MG63 (cell line): ENCODE data around the gene CCN5. TPM values are rescaled to one million over a fixed set of nuclear protein-coding genes. Genes with fewer than 3 reads are reported as not detected.

ENCODE experiments used
- DNase-seq: peaks from one replicate; pipeline ENCODE4 v3.0.0-alpha.2; 2020
- H3K27me3 ChIP-seq: fragments of 250-450 bp; sonication (Bioruptor Pico); 2 replicates; pipeline ENCODE4 v1.5.1; 2020; ENCODE audit warnings: mild to moderate bottlenecking, moderate library complexity
- H3K36me3 ChIP-seq: fragments of 250-450 bp; sonication (Bioruptor Pico); 2 replicates; pipeline ENCODE4 v1.5.1; 2020; ENCODE audit warnings: mild to moderate bottlenecking, moderate library complexity
- H3K4me3 ChIP-seq: fragments of 250-450 bp; sonication (Bioruptor Pico); 2 replicates; pipeline ENCODE4 v1.5.1; 2020; ENCODE audit warnings: mild to moderate bottlenecking, moderate library complexity
- H3K9me3 ChIP-seq: fragments of 250-450 bp; sonication (Bioruptor Pico); 2 replicates; pipeline ENCODE4 v1.5.1; 2020; ENCODE audit warnings: mild to moderate bottlenecking, moderate library complexity
- total RNA-seq: library from RNA; depleted of rRNA; stranded (reverse); fragments of >200 nt; shearing (Covaris generic); gene quantifications from 2 replicates; pipeline ENCODE4 v1.2.3, GENCODE V29; 2014; ENCODE audit warnings: low replicate concordance

Gene CCN5
- total RNA-seq, 1 experiment from 2014 or later, result 0.07 TPM

DNA sequence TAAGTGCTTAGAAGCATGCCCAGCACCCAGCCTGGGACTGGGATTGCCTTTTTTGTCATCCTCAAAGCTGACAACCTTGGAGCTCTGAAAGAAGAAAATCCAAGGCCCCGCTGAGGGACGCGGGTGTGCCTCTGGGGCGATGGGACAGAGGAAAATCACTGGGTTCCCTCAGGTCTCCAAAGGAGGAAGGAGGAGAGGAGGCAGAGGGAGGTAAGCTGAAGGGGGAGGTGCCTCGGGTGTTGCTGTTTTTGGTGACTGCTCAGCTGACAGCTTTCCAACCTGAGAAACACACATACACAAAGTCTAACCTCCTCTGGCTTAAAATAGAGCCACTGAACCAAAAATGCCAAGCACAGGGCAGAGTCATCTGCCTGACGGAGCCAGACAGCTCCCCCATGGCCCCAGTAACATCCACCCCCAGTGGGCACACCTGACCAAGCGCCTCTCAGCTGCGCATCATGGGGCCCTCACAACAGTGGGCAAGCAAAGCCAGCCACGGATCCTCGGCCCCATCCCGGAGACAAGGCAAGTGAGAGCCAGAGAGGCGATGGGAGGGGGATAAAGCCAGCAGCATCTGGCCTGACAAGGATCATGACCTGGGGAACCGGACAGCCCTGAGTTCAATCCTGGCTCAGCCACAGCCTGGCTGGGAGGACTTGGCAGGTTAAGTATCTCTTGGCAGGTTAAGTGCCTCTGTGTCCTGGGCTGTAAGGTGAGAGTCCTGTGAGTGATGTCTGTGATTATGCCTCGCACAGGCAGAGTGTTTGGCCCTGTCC lies 27.3 kb downstream of the CCN5 start:
- H3K27me3 ChIP-seq, result peaks cover 7% of the 10 kb centered on the region
- DNase-seq, result no peak
- no peaks in the 10 kb centered on the region for H3K9me3 ChIP-seq
- H3K4me3 ChIP-seq, result no peak overlapping the region
- no peaks in the 10 kb centered on the region for H3K36me3 ChIP-seq

DNA sequence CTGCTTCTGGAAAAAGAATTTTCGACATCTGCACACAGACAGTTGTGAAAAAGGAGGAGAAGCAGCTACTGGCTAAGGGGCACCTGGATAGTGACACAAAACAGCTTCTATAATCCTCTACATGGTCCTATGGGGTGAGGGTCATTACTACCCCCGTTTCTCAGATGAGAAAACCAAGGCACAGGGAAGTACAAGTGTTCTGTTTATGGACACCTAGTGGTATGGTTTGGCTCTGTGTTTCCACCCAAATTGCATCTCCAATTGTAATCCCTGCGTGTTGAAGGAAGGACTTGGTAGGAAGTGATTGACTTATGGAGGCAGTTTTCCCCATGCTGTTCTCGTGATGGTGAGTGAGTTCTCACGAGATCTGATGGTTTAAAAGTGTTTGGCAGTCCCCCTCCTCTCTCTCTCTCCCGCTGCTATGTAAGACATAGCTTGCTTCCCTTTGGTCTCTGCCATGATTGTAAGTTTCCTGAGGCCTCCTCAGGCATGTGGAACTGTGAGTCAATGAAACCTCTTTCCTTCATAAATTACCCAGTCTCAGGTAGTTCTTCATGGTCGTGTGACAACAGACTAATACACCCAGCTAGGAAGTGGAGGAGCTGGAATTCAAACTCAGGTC lies 28.0 kb downstream of the CCN5 start:
- H3K9me3 ChIP-seq, result no peaks in the 10 kb centered on the region
- H3K36me3 ChIP-seq, result no peaks in the 10 kb centered on the region
- no peak overlapping the region for H3K4me3 ChIP-seq
- H3K27me3 ChIP-seq, result peaks cover 7% of the 10 kb centered on the region
- DNase-seq, result no peak

GRCh38 chr20:44743916-44744655 lies 28.9 kb downstream of the CCN5 start:
- Histone ChIP-seq H3K4me3 (no peak overlapping the region), H3K27me3 (peaks cover 7% of the 10 kb centered on the region)

GRCh38 chr20:44745122-44745597 lies 30.0 kb downstream of the CCN5 start:
- no peak for DNase-seq
- Histone ChIP-seq H3K9me3 (no peaks in the 10 kb centered on the region), H3K4me3 (no peak overlapping the region), H3K27me3 (peaks cover 7% of the 10 kb centered on the region), H3K36me3 (no peaks in the 10 kb centered on the region)

More at GRCh38 chr20:44743916-44744655, 28.9 kb downstream of the CCN5 start:
- DNase-seq, result no peak
- H3K36me3 ChIP-seq, result no peaks in the 10 kb centered on the region
- no peaks in the 10 kb centered on the region for H3K9me3 ChIP-seq

GRCh38 chr20:44745598-44746366 lies 30.6 kb downstream of the CCN5 start, which contains the start of gene KCNK15:
Gene KCNK15 (plus strand): TSS chr20:44745865. CDS start chr20:44745911, 46 bp downstream.
- Histone ChIP-seq H3K36me3 (no peaks in the 10 kb centered on the region), H3K27me3 (peaks cover 7% of the 10 kb centered on the region), H3K4me3 (peak within 1 kb of the TSS; percentile 28), H3K9me3 (no peaks in the 10 kb centered on the region)
- DNase-seq, result peak; percentile 41

GRCh38 chr20:44746367-44747165 lies 31.4 kb downstream of the CCN5 start:
- Histone ChIP-seq H3K36me3 (no peaks in the 10 kb centered on the region), H3K27me3 (peaks cover 7% of the 10 kb centered on the region), H3K4me3 (no peak overlapping the region), H3K9me3 (no peaks in the 10 kb centered on the region)
- DNase-seq, result no peak

GRCh38 chr20:44747166-44748004 lies 32.2 kb downstream of the CCN5 start:
- Histone ChIP-seq H3K4me3 (no peak overlapping the region), H3K27me3 (peaks cover 7% of the 10 kb centered on the region), H3K9me3 (no peaks in the 10 kb centered on the region), H3K36me3 (no peaks in the 10 kb centered on the region)
- peak; percentile 76 for DNase-seq

GRCh38 chr20:44748005-44748370 lies 32.8 kb downstream of the CCN5 start:
- DNase-seq, result no peak
- Histone ChIP-seq H3K4me3 (no peak overlapping the region), H3K36me3 (no peaks in the 10 kb centered on the region), H3K9me3 (no peaks in the 10 kb centered on the region), H3K27me3 (peaks cover 7% of the 10 kb centered on the region)

DNA sequence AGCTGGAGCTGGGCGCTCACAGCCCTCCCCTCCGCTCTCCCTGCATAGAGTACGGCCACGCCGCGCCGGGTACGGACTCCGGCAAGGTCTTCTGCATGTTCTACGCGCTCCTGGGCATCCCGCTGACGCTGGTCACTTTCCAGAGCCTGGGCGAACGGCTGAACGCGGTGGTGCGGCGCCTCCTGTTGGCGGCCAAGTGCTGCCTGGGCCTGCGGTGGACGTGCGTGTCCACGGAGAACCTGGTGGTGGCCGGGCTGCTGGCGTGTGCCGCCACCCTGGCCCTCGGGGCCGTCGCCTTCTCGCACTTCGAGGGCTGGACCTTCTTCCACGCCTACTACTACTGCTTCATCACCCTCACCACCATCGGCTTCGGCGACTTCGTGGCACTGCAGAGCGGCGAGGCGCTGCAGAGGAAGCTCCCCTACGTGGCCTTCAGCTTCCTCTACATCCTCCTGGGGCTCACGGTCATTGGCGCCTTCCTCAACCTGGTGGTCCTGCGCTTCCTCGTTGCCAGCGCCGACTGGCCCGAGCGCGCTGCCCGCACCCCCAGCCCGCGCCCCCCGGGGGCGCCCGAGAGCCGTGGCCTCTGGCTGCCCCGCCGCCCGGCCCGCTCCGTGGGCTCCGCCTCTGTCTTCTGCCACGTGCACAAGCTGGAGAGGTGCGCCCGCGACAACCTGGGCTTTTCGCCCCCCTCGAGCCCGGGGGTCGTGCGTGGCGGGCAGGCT lies 35.1 kb downstream of the CCN5 start:
- no peaks in the 10 kb centered on the region for H3K9me3 ChIP-seq
- no peak overlapping the region for H3K4me3 ChIP-seq
- DNase-seq, result no peak
- no peaks in the 10 kb centered on the region for H3K36me3 ChIP-seq
- H3K27me3 ChIP-seq, result peaks cover 7% of the 10 kb centered on the region

DNA sequence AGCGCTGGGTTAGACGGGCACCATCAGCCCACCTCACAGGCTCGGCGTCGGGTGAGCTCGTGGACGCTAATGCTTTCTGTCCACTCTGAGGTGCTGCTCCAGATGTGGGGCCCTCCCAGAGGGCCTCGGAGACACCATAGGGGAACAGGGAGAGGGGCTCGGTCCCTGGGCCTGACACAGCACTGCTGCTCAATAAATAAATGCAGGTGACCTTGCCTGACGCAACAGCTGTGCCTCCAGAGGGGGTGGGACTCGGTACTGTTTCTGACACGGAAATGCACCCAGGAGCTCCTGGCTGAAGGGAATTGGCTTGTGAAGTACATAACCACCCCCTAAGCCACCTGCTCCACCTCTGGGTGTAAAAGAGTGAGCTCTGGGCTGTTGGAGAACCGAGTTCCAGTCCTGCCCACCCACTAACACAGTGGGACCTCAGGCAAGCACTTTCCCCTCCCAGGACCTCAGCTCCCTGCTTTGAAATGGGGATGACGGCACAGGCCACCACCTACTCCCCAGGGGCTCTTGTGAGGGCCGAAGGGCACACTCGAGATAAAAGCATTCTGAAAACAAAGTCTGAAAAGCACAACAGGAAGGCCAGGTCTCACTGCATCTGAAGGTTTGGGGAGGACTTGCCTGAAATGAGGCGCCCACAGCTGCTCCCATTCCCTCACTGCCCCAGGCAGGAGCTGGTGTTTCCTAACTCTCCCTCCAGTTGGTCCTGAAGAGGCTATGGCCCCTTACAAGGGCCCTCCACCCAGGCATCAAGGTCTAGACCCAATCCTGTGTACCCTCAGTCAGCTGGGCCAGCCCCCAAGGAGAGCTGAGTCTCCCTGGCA lies 37.1 kb downstream of the CCN5 start:
- no peak for DNase-seq
- no peaks in the 10 kb centered on the region for H3K27me3 ChIP-seq
- H3K9me3 ChIP-seq, result no peaks in the 10 kb centered on the region
- no peaks in the 10 kb centered on the region for H3K36me3 ChIP-seq
- no peak overlapping the region for H3K4me3 ChIP-seq

DNA sequence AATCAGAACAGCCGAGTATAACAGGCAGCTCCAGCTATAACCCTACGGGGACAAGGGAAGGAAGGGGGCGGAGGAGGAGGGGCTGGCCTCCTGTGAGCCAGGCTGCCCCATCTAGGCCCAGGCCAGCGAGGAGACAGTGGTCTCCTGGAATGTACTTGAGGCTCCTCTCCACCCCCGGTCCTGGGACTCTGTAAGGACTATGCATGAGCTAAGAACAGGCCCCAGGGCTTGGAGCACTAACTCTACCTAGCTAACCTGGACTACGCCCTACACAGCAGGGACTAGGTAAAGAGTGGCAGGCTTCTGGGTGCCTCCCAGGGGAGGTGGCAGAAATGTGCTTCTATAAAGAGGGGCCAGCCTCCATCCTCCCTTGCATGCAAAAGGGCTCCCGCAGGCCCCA lies 39.4 kb downstream of the CCN5 start:
- Histone ChIP-seq H3K36me3 (no peaks in the 10 kb centered on the region), H3K4me3 (no peak overlapping the region), H3K27me3 (0 out of 2 replicates have a peak, but pooled peaks cover 2% of the 10 kb centered on the region), H3K9me3 (no peaks in the 10 kb centered on the region)
- no peak for DNase-seq

DNA sequence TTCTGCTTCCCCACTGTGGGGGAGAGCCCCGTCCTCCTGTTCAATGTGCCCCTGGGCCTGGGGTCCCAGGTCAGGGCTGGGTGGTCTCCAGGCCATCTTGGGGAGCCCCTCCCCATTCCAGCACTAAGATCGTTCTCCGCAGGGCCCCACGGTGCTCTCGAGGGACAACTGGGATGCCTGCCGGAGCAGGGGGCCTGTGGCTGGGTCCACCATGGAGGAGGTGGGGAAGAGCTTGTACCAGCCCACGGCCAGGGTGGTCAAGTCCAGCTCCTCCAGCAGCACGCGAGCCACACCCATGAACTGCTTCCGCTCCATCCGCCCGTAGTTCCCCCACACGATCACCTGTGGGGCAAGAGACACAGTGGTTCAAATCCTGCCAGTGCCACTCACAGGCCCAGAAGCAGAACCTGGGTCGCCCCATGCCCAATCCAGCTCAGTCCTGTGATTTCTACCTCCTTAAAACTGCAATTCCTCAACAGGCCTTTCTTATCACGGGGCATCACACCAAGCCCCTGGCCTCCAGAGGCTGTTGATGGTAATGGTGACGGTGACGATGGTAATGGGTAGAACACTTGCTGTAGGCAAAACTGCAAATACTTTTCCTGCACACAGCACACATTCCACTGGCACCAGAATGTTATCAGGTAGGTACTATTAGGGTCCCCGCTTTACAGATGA lies 41.0 kb downstream of the CCN5 start:
- no peak overlapping the region for H3K4me3 ChIP-seq
- no peak for DNase-seq
- H3K36me3 ChIP-seq, result no peaks in the 10 kb centered on the region
- H3K9me3 ChIP-seq, result no peaks in the 10 kb centered on the region
- 0 out of 2 replicates have a peak, but pooled peaks cover 2% of the 10 kb centered on the region for H3K27me3 ChIP-seq

GRCh38 chr20:44756956-44757355 lies 41.8 kb downstream of the CCN5 start:
- DNase-seq, result no peak
- Histone ChIP-seq H3K36me3 (no peaks in the 10 kb centered on the region), H3K27me3 (0 out of 2 replicates have a peak, but pooled peaks cover 2% of the 10 kb centered on the region), H3K4me3 (no peak overlapping the region), H3K9me3 (no peaks in the 10 kb centered on the region)
